ENCODE results near the gene CYP4F22.
"Not testable (repeated sequence)": the region's sequence is repeated elsewhere in the genome, so short reads cannot be mapped to it uniquely, and the experiment has no call there.

The CYP4F22 gene

DNA sequence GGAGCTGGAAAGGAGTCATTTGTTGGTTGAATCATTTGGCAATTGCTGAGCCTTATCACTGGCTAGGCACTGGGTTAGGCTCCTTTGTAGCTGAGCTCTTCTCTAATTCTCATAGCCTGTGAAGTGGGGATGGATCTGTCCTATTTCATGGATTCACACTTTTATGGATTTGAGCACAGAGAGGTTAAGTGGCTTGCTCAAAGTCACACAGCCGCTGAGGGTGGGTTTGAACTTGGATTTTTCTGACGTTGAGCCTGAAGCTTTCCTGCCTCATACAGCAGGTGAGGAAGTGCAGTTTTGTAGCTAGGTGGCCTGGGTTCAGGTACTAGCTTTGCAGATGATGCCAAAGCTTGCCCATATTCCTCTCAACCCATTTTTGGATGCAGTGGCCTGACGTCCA lies 19.4 kb downstream of the CYP4F22 start:
- Histone ChIP-seq H3K36me3 (replicated peaks; ENCODE audit: insufficient read depth, low read length) (no peaks in the 10 kb centered on the region), H2AFZ (ENCODE audit: low read length) (no peak overlapping the region), H3K79me2 (ENCODE audit: low read length) (no peaks in the 10 kb centered on the region), H3K4me2 (ENCODE audit: low read depth, low read length) (no peak overlapping the region), H3K27ac (ENCODE audit: low read length) (no peak overlapping the region), H3K9me3 (replicated peaks; ENCODE audit: insufficient read depth, low read length) (no peaks in the 10 kb centered on the region), H3K4me1 (ENCODE audit: low read length) (no peaks in the 10 kb centered on the region), H3K4me3 (ENCODE audit: low read length) (no peak overlapping the region), H3K9ac (ENCODE audit: low read length) (no peak overlapping the region), H3F3A (ENCODE audit: insufficient read depth, low read length) (no peaks in the 10 kb centered on the region), H4K20me1 (ENCODE audit: insufficient read depth, low read length) (no peaks in the 10 kb centered on the region), H3K9me2 (replicated peaks; ENCODE audit: insufficient read depth, low read length) (no peaks in the 10 kb centered on the region), H3K27me3 (replicated peaks; ENCODE audit: insufficient read depth, low read length) (peaks cover 55% of the 10 kb centered on the region)
- DNase-seq: no peak
- TF ChIP-seq EZH2phosphoT487 (IDR thresholded peaks at IDR 0.05; ENCODE audit: low read length) (no peak), EZH2 (optimal IDR thresholded peaks at IDR 0.05; ENCODE audit: low read depth, low read length) (no peak)
- TF ChIP-seq, protein P1, sequence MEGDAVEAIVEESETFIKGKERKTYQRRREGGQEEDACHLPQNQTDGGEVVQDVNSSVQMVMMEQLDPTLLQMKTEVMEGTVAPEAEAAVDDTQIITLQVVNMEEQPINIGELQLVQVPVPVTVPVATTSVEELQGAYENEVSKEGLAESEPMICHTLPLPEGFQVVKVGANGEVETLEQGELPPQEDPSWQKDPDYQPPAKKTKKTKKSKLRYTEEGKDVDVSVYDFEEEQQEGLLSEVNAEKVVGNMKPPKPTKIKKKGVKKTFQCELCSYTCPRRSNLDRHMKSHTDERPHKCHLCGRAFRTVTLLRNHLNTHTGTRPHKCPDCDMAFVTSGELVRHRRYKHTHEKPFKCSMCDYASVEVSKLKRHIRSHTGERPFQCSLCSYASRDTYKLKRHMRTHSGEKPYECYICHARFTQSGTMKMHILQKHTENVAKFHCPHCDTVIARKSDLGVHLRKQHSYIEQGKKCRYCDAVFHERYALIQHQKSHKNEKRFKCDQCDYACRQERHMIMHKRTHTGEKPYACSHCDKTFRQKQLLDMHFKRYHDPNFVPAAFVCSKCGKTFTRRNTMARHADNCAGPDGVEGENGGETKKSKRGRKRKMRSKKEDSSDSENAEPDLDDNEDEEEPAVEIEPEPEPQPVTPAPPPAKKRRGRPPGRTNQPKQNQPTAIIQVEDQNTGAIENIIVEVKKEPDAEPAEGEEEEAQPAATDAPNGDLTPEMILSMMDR (IDR thresholded peaks at IDR 0.05; ENCODE audit: low read length): no peak

DNA sequence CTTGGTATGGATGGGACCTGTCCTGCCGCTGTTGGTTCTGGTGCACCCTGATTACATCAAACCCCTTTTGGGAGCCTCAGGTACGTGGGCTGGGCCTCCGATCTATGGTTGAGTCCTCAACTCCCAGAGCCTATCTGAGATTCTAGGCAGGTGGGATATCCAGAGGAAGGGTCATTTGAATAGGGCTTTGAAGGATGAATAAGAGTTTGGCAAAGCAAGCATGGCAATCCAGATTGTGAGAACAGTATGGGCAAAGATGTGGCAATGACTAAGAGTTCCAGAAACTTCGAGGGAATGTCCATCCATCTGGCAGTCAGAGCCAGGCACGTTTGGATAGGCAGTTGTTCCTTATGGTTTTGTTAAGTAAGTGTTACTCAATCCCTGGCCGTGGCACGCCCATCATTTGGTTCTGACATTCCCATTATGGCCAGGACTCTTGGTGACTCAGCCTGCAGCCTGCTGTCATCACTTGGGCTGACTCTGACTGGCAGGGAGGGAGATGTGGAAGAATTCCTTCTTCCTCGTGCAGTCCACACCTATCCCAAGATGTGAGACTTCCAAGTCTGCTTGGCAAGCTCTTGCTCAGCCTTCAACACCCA lies 21.5 kb downstream of the CYP4F22 start:
- no peaks in the 10 kb centered on the region for H4K20me1 ChIP-seq (ENCODE audit: insufficient read depth, low read length)
- H3K79me2 ChIP-seq (ENCODE audit: low read length): no peaks in the 10 kb centered on the region
- no peaks in the 10 kb centered on the region for H3K9me3 ChIP-seq (replicated peaks; ENCODE audit: insufficient read depth, low read length)
- no peaks in the 10 kb centered on the region for H3K4me1 ChIP-seq (ENCODE audit: low read length)
- TF ChIP-seq EZH2phosphoT487 (IDR thresholded peaks at IDR 0.05; ENCODE audit: low read length) (no peak), EZH2 (optimal IDR thresholded peaks at IDR 0.05; ENCODE audit: low read depth, low read length) (no peak)
- TF ChIP-seq, protein P1 (IDR thresholded peaks at IDR 0.05; ENCODE audit: low read length): no peak
- H3K4me2 ChIP-seq (ENCODE audit: low read depth, low read length): no peak overlapping the region
- no peaks in the 10 kb centered on the region for H3K36me3 ChIP-seq (replicated peaks; ENCODE audit: insufficient read depth, low read length)
- no peak overlapping the region for H3K4me3 ChIP-seq (ENCODE audit: low read length)
- no peak overlapping the region for H3K27ac ChIP-seq (ENCODE audit: low read length)
- H3F3A ChIP-seq (ENCODE audit: insufficient read depth, low read length): no peaks in the 10 kb centered on the region
- H3K9me2 ChIP-seq (replicated peaks; ENCODE audit: insufficient read depth, low read length): no peaks in the 10 kb centered on the region
- no peak overlapping the region for H3K9ac ChIP-seq (ENCODE audit: low read length)
- no peak for DNase-seq
- H3K27me3 ChIP-seq (replicated peaks; ENCODE audit: insufficient read depth, low read length): peaks cover 48% of the 10 kb centered on the region
- H2AFZ ChIP-seq (ENCODE audit: low read length): no peak overlapping the region

DNA sequence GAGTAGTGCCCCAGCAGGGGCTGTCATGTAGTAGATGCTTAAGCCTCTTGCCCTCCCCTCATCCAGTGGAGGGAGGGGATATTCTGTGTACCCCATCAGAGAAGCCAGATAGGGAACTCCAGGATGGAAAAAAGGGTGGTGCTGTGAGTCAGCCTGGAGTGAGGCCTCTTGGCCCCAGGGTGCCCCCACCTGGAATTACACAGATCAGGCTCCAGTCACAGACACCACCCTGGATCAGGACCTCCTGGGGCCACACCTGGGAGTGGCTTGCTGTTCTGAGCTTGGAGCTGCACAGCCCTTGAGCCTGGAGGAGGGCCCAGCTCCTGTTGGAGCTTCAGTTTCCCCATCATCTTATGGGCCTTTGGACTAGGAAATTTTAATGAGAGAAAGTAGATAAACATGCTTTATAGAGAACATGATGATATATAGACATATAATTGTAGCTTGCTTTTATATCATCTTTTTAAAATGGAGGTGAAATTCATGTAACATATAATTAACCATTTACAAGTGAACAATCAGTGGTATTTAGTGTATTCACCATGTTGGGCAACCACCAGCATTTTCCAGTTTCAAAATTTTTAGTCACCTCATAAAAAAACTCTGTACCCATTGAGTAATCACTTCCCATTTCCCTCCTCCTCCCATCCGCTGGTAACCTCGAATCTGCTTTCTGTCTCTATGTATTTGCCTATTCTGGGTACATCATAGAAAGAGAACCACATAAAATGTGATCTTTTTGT lies 24.6 kb downstream of the CYP4F22 start:
- no peak for DNase-seq
- H3K9me3 ChIP-seq (replicated peaks; ENCODE audit: insufficient read depth, low read length): no peaks in the 10 kb centered on the region
- H3K9me2 ChIP-seq (replicated peaks; ENCODE audit: insufficient read depth, low read length): no peaks in the 10 kb centered on the region
- no peaks in the 10 kb centered on the region for H3F3A ChIP-seq (ENCODE audit: insufficient read depth, low read length)
- H2AFZ ChIP-seq (ENCODE audit: low read length): no peak overlapping the region
- no peak overlapping the region for H3K9ac ChIP-seq (ENCODE audit: low read length)
- no peaks in the 10 kb centered on the region for H3K79me2 ChIP-seq (ENCODE audit: low read length)
- H3K4me2 ChIP-seq (ENCODE audit: low read depth, low read length): no peak overlapping the region
- no peak overlapping the region for H3K27ac ChIP-seq (ENCODE audit: low read length)
- H4K20me1 ChIP-seq (ENCODE audit: insufficient read depth, low read length): no peaks in the 10 kb centered on the region
- TF ChIP-seq EZH2 (optimal IDR thresholded peaks at IDR 0.05; ENCODE audit: low read depth, low read length) (no peak), EZH2phosphoT487 (IDR thresholded peaks at IDR 0.05; ENCODE audit: low read length) (no peak)
- TF ChIP-seq, protein P1 (IDR thresholded peaks at IDR 0.05; ENCODE audit: low read length): no peak
- H3K36me3 ChIP-seq (replicated peaks; ENCODE audit: insufficient read depth, low read length): no peaks in the 10 kb centered on the region
- H3K4me1 ChIP-seq (ENCODE audit: low read length): no peaks in the 10 kb centered on the region
- no peak overlapping the region for H3K4me3 ChIP-seq (ENCODE audit: low read length)
- peaks cover 70% of the 10 kb centered on the region for H3K27me3 ChIP-seq (replicated peaks; ENCODE audit: insufficient read depth, low read length)

DNA sequence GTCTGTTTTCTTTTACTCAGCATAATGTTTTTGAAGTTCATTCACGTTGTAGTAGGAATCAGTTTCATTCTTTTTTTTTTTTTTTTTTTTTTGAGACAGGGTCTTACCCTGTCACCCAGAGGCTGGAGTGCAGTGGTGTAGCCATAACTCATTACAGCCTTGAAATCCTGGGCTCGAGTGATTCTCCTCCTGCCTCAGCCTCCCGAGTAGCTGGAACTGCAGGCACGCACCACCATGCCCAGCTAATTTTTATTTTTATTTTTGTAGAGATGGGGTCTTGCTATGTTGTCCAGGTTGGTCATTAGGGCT lies 25.2 kb downstream of the CYP4F22 start:
- not testable (repeated sequence) for H3K4me1 ChIP-seq (ENCODE audit: low read length); H3K79me2 ChIP-seq (ENCODE audit: low read length); H3K4me2 ChIP-seq (ENCODE audit: low read depth, low read length); H3K9me2 ChIP-seq (replicated peaks; ENCODE audit: insufficient read depth, low read length); H3K9ac ChIP-seq (ENCODE audit: low read length); H3K4me3 ChIP-seq (ENCODE audit: low read length); H2AFZ ChIP-seq (ENCODE audit: low read length); DNase-seq; H3K9me3 ChIP-seq (replicated peaks; ENCODE audit: insufficient read depth, low read length); H3K36me3 ChIP-seq (replicated peaks; ENCODE audit: insufficient read depth, low read length); H3F3A ChIP-seq (ENCODE audit: insufficient read depth, low read length); H4K20me1 ChIP-seq (ENCODE audit: insufficient read depth, low read length); H3K27ac ChIP-seq (ENCODE audit: low read length)
- H3K27me3 ChIP-seq (replicated peaks; ENCODE audit: insufficient read depth, low read length): peaks cover 71% of the 10 kb centered on the region
